Heart right ventricle (tissue), 16 donors: ENCODE results near the gene DCP2. TPM values are rescaled to one million over a fixed set of nuclear protein-coding genes. Genes with fewer than 3 reads are reported as not detected.
A peak's percentile ranks its signal among the peaks of the same experiment; 100 is the strongest.
"Not testable (repeated sequence)": the region's sequence is repeated elsewhere in the genome, so short reads cannot be mapped to it uniquely, and the experiment has no call there.

Experiments used
- ATAC-seq, 8 donors: fragments of 200-7000 bp; cut with Tn5 transposase; one replicate each; pipeline ENCODE4 v1.9.1; 2020; ENCODE audit warnings: mild to moderate bottlenecking in 8 of 8, moderate library complexity in 8 of 8, moderate number of reproducible peaks in 1 of 8
- DNase-seq, 2 donors: peaks; one replicate each; pipeline ENCODE4 v3.0.0-alpha.2; 2020
- H3K27ac ChIP-seq, 10 donors: fragments of 200-600 bp; sonication (generic) in 2 of 10; one replicate each; pipeline versions ENCODE4 v1.5.0 to v1.8.0; 2020 to 2022; ENCODE audit warnings: mild to moderate bottlenecking in 3 of 10
- H3K27me3 ChIP-seq, 7 donors: fragments of 200-600 bp; one replicate each; pipeline ENCODE4 v1.8.0; 2021 to 2022; ENCODE audit warnings: mild to moderate bottlenecking in 2 of 7
- H3K36me3 ChIP-seq, 9 donors: fragments of 200-600 bp; sonication (generic) in 1 of 9; one replicate each; pipeline versions ENCODE4 v1.5.0 to v1.8.0; 2020 to 2022; ENCODE audit warnings: mild to moderate bottlenecking in 2 of 9
- H3K4me1 ChIP-seq, 9 donors: fragments of 200-600 bp; sonication (generic) in 1 of 9; one replicate each; pipeline versions ENCODE4 v1.5.0 to v1.8.0; 2020 to 2022; ENCODE audit warnings: mild to moderate bottlenecking in 4 of 9
- H3K4me3 ChIP-seq, 10 donors: fragments of 200-600 bp; sonication (generic) in 2 of 10; one replicate each; pipeline versions ENCODE4 v1.5.0 to v1.8.0; 2020 to 2022; ENCODE audit warnings: mild to moderate bottlenecking in 7 of 10, moderate library complexity in 2 of 10
- H3K9me3 ChIP-seq, 11 donors: fragments of 200-600 bp in 10 of 11; sonication (generic) in 2 of 11; one replicate each; pipeline versions ENCODE4 v1.5.0 to v1.8.0; 2013 to 2022; ENCODE audit warnings: mild to moderate bottlenecking in 2 of 11, control low read depth in 1 of 11, moderate library complexity in 1 of 11
- CTCF ChIP-seq, 9 donors: fragments of 200-600 bp; sonication (generic) in 2 of 9; IDR thresholded peaks; one replicate each; pipeline versions ENCODE4 v1.5.0 to v1.8.0; 2021 to 2022; ENCODE audit warnings: antibody characterized with exemption in 9 of 9, mild to moderate bottlenecking in 5 of 9, moderate library complexity in 1 of 9
- WGBS, 2 donors: extraction: QIAGEN DNeasy Blood & Tissue Kit; methylation state at CpG; one replicate each; pipeline ENCODE4 v1.1.7; 2013; ENCODE audit warnings: inconsistent platforms in 1 of 2; 5-methylcytosine and 5-hydroxymethylcytosine counted together
- intact Hi-C, 10 donors: fragments of 100-400 bp; cut with DNase I; formaldehyde crosslinking; loops; one replicate each; pipeline versions ENCODE4 v1.11.1 to v1.14.2; 2022
- polyA plus RNA-seq, 2 donors: library from polyadenylated mRNA; stranded (reverse); fragments of 200-250 nt; gene quantifications; one replicate each; pipeline ENCODE4 v1.2.3, GENCODE V29; 2013
- total RNA-seq, 10 donors: library from RNA; stranded (reverse); fragmentation: NEBNext Ultra II Directional in 3 of 10; extraction: Animal tissue kit (Norgen Biotek cat#: 25700) in 3 of 10; gene quantifications; one replicate each; pipeline versions ENCODE4 v1.2.1 to v1.2.4, GENCODE V29; 2021 to 2023
- donor health status: Arrhythmogenic right ventricular cardiomyopathy.
- donor health status: ischemic (EF 13 %, LVEDD 7.1; RV severe dilation, severe dysfunction).
- donor health status: healthy with polysubstance abuse.
- donor health status: DM: no; HTN: yes; CAD: no.
- donor health status: DM: no; HTN: no; CAD: no.
- donor health status: ischemic (EF 25% LVEDD 6.9; RV normal size, moderate dysfunction).
- donor health status: ischemic (EF 25% LVEDD 5.7; RV mildly dilated, moderate dysfunction).
- donor health status: healthy.
- donor health status: DM: yes; HTN: yes; CAD: no.
- donor health status: Ischemic cardiomyopathy.
- donor health status: ischemic (EF 35%, LVEDD 5.7; RV mildly dilated, moderate dysfunction).
- donor health status: nonischemic (EF 11% LVEDD 7.7; RV severe dilation, severe dysfunction).
- donor health status: DM: yes; HTN: yes; CAD: no.
- donor health status: PGD.
- donor health status: ischemic (EF 29% LVEDD 5.4; RV normal size, mild dysfunction).
- donor health status: nonischemic (EF 23%, LVEDD 6.1; RV moderate dilation, normal function).

DCP2 gene
- total and polyA plus RNA-seq, 12 donors, result 3.1 to 24.5 (median 16.1) TPM

GRCh38 chr5:112951124-112951702 is 25.4 kb upstream of the DCP2 start:
- H3K36me3 ChIP-seq, result no peaks in the 10 kb centered on the region
- no peak overlapping the region for H3K27ac ChIP-seq
- H3K4me1 ChIP-seq, result no peaks in the 10 kb centered on the region
- TF ChIP-seq CTCF (IDR thresholded peaks at IDR 0.05), result no peak
- H3K4me3 ChIP-seq, result no peak overlapping the region
- no peak for ATAC-seq
- H3K9me3 ChIP-seq, result no peaks in the 10 kb centered on the region
- intact Hi-C loops, result no loop called here
- no peak for DNase-seq
- WGBS, 2 donors, result 93% methylated on average over 12 of the region's 12 CpGs
- H3K27me3 ChIP-seq, result no peaks in the 10 kb centered on the region

DNA sequence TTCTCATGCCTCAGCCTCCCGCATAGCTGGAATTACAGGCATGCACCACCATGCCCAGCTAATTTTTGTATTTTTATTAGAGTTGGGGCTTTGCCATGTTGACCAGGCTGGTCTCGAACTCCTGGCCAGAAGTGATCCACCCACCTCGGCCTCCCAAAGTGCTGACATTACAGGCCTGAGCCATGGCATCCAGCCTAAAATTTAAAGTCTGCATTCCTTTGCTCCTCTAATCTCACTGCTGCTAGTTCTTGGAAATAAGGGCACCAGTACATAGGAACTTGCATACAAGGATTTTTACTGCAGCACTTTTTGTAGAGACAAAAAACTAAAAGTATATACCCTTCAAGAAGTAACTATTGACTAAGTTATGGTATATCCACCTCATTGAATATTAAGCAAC is 20.0 kb upstream of the DCP2 start:
- Histone ChIP-seq H3K27ac (no peak overlapping the region), H3K9me3 (no peaks in the 10 kb centered on the region), H3K27me3 (no peaks in the 10 kb centered on the region), H3K4me3 (no peak overlapping the region), H3K36me3 (no peaks in the 10 kb centered on the region), H3K4me1 (peaks cover 0 to 36% (median 26%) of the 10 kb centered on the region in 9 donors)
- ATAC-seq (no peak), DNase-seq (no peak)
- intact Hi-C loops, result loop anchor here in 1 of 10 donors (5.0 kb wide), 1 partner anchor 34 kb away; the partner anchor contains the start of gene REEP5
- WGBS, 2 donors, result 63 to 66% methylated on average over 3 of the region's 3 CpGs
- TF ChIP-seq CTCF (IDR thresholded peaks at IDR 0.05), result no peak

DNA sequence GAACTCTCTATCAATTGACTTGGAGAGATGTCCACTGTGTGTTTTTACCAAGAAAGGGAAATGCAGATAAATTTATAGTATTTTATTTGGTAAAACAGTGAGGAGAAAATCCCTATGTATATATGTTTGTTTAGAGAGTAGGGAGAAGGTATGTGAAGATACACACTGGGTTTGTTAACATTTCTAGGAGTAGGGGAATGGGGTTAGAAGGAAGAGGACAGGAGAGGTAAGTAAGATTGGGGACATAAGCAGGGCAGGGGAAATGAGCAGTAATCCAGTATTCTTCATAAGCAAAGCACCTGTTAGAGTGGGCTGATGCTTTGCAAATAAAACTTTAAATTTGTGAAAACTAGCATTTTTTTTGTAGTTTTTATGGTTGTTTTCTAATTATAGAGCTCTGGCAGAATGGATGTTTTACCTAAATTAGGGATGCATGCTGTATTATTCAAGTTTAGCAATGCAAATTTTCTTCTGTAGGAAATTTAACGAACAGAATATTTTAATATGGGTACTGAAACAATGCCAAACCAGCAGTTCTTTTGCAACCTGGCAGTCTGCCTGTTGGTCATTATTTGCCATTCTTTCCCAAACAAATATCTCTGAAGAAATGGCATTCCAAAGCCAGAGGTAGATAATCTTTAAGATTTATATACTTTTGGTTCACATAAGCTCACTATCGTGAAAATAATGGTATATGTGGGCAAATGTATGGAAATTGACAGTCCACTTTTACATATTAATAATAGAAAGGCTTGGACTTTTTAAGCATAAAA is 19.4 kb upstream of the DCP2 start:
- no peaks in the 10 kb centered on the region for H3K36me3 ChIP-seq
- WGBS, 2 donors, result 69 to 76% methylated on average over 2 of the region's 2 CpGs
- no peaks in the 10 kb centered on the region for H3K27me3 ChIP-seq
- ATAC-seq (no peak), DNase-seq (no peak)
- peak overlapping the region in 2 of 10 donors; percentile 49 to 64 for H3K27ac ChIP-seq
- peaks cover 0 to 36% (median 26%) of the 10 kb centered on the region in 9 donors for H3K4me1 ChIP-seq
- H3K9me3 ChIP-seq, result no peaks in the 10 kb centered on the region
- no peak for TF ChIP-seq CTCF (IDR thresholded peaks at IDR 0.05)
- intact Hi-C loops, result loop anchor here in 1 of 10 donors (5.0 kb wide), 1 partner anchor 35 kb away; the partner anchor contains the start of gene REEP5
- no peak overlapping the region for H3K4me3 ChIP-seq

DNA sequence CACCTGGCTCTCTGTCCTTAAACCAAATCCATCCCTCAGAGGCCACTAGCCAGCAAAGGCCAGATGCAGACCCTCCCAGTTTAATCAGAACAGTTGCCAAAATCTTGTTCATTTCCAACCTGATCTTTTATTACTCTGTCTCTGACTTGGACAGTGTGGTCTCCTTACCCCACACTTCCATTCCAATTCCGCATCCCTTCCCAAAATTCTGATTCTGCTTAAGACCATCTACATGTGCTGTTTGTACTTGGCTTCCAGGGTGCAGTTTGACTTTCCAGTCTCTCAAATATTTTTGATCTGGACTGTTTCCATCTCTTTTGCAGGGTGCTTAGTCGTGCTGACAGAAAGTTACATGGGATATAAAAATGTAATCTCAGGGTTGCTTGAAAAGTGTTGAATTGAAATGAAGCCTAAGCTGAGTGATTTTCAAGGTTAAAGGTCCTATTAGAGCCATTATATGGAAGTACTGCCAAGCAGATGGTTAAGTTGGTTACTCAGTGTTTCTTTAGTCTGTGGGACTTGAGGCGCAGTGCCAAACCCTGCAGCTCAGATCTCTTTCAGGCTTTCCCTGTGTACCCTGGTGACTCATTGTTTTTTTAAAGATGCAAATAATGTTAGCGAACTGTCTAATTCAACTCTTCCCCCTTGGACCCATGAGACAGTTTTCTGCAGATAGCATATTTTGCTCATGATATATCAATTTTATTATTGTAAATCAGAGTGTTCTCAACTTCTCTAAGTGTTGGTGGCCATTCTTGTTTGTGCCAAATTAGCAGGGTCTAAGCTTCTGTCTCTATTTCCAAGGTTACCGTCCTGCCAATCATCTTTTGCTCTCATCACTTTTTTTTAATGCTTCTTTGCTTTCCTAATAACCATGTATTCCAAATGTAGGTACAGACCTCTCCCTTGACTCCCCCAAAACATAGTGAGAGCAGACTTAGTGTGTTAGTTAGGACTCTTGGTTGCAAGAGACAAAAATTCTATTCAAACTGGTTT is 18.2 kb upstream of the DCP2 start:
- no peaks in the 10 kb centered on the region for H3K27me3 ChIP-seq
- peaks cover 1 to 40% (median 29%) of the 10 kb centered on the region in 9 donors for H3K4me1 ChIP-seq
- H3K9me3 ChIP-seq, result no peaks in the 10 kb centered on the region
- ATAC-seq (peak; percentile 23 to 95 (median 83)), DNase-seq (peak; percentile 57 to 70)
- H3K27ac ChIP-seq, result peak overlapping the region in 7 of 10 donors; percentile 10 to 64 (median 49)
- WGBS, 2 donors, result 41 to 43% methylated on average over 5 of the region's 5 CpGs
- H3K4me3 ChIP-seq, result peak overlapping the region in 1 of 10 donors; percentile 8
- intact Hi-C loops, result loop anchor here in 1 of 10 donors (5.0 kb wide), 1 partner anchor 36 kb away; the partner anchor contains the start of gene REEP5
- no peak for TF ChIP-seq CTCF (IDR thresholded peaks at IDR 0.05)
- H3K36me3 ChIP-seq, result no peaks in the 10 kb centered on the region

- H3K4me1 ChIP-seq, result peaks cover 2 to 50% (median 30%) of the 10 kb centered on the region in 9 donors
- H3K27ac ChIP-seq, H3K4me3 ChIP-seq, H3K27me3 ChIP-seq, H3K36me3 ChIP-seq, H3K9me3 ChIP-seq, DNase-seq: not testable (repeated sequence)
- peak in 1 of 8 donors; percentile 21 for ATAC-seq
- intact Hi-C loops, result loop anchor here in 3 of 10 donors (5.0 to 10.0 kb wide), 2 partner anchors 38 to 405 kb away; partner anchors contain the start of gene REEP5 (in 2 of the 3)
- WGBS, 2 donors, result 93 to 97% methylated on average over 8 of the region's 8 CpGs
These were observed 16.7 kb upstream of the DCP2 start for GRCh38 chr5:112959872-112960271.
